ENCODE measurements around the gene PACSIN3. TPM values are rescaled to one million over a fixed set of nuclear protein-coding genes. Genes with fewer than 3 reads are reported as not detected.

Gene PACSIN3
- total and polyA plus RNA-seq, 8 donors, result 16.5 to 39.9 (median 29.6) TPM

GRCh38 chr11:47143322-47143721 lies 42.9 kb downstream of the PACSIN3 start:
- 54 to 70% methylated on average over 3 of the region's 3 CpGs for WGBS, 2 donors
- ATAC-seq, result peak in 3 of 4 donors; percentile 58 to 89 (median 76)

GRCh38 chr11:47139878-47140277 lies 46.4 kb downstream of the PACSIN3 start:
- no peak for FAIRE-seq
- H3K4me3 ChIP-seq, result no peak overlapping the region
- no peaks in the 10 kb centered on the region for H3K9me3 ChIP-seq
- no peak for TF ChIP-seq CTCF (IDR thresholded peaks at IDR 0.05)
- H3K27ac ChIP-seq, result no peak overlapping the region
- WGBS, 2 donors, result 37 to 41% methylated on average over 4 of the region's 4 CpGs
- H3K4me1 ChIP-seq, result peaks cover 0 to 3% (median 0%) of the 10 kb centered on the region in 3 donors
- no peak for DNase-seq
- H3K27me3 ChIP-seq, result no peaks in the 10 kb centered on the region
- H3K36me3 ChIP-seq, result no peaks in the 10 kb centered on the region
- intact Hi-C loops (cut with DNase I), result no loop called here
- peak in 3 of 4 donors; percentile 25 to 66 (median 32) for ATAC-seq

More at GRCh38 chr11:47143322-47143721, 42.9 kb downstream of the PACSIN3 start:
- TF ChIP-seq CTCF (IDR thresholded peaks at IDR 0.05), result no peak
- FAIRE-seq (no peak), DNase-seq (no peak)
- Histone ChIP-seq H3K27me3 (no peaks in the 10 kb centered on the region), H3K4me1 (peaks cover 0 to 3% (median under 1%) of the 10 kb centered on the region in 3 donors), H3K4me3 (no peak overlapping the region), H3K36me3 (no peaks in the 10 kb centered on the region), H3K27ac (no peak overlapping the region), H3K9me3 (no peaks in the 10 kb centered on the region)
- intact Hi-C loops (cut with DNase I), result no loop called here

GRCh38 chr11:47137476-47137875 lies 48.8 kb downstream of the PACSIN3 start:
- DNase-seq (no peak), FAIRE-seq (no peak), ATAC-seq (no peak)
- Histone ChIP-seq H3K27ac (no peak overlapping the region), H3K4me1 (peaks cover 10 to 13% (median 11%) of the 10 kb centered on the region in 3 donors), H3K27me3 (no peaks in the 10 kb centered on the region), H3K4me3 (no peak overlapping the region), H3K9me3 (no peaks in the 10 kb centered on the region), H3K36me3 (no peaks in the 10 kb centered on the region)
- WGBS, 2 donors, result 94 to 96% methylated on average over 2 of the region's 2 CpGs
- no peak for TF ChIP-seq CTCF (IDR thresholded peaks at IDR 0.05)
- intact Hi-C loops (cut with DNase I), result no loop called here

GRCh38 chr11:47136921-47137320 lies 49.3 kb downstream of the PACSIN3 start:
- no peak for DNase-seq
- Histone ChIP-seq H3K9me3 (no peaks in the 10 kb centered on the region), H3K27ac (no peak overlapping the region), H3K4me3 (no peak overlapping the region), H3K27me3 (no peaks in the 10 kb centered on the region), H3K4me1 (peaks cover 14 to 18% (median 15%) of the 10 kb centered on the region in 3 donors), H3K36me3 (no peaks in the 10 kb centered on the region)
- no peak for TF ChIP-seq CTCF (IDR thresholded peaks at IDR 0.05)
- intact Hi-C loops (cut with DNase I), result no loop called here
- no peak for ATAC-seq
- FAIRE-seq, result no peak
- WGBS, 2 donors, result 83 to 85% methylated on average over 3 of the region's 3 CpGs

- no peak for ATAC-seq
- Histone ChIP-seq H3K4me3 (no peak overlapping the region), H3K4me1 (peaks cover 19 to 24% (median 21%) of the 10 kb centered on the region in 3 donors), H3K27me3 (no peaks in the 10 kb centered on the region), H3K9me3 (no peaks in the 10 kb centered on the region), H3K27ac (no peak overlapping the region), H3K36me3 (no peaks in the 10 kb centered on the region)
- TF ChIP-seq CTCF (IDR thresholded peaks at IDR 0.05), result no peak
- FAIRE-seq, result no peak
- no peak for DNase-seq
- 87 to 88% methylated on average over 3 of the region's 3 CpGs for WGBS, 2 donors
- intact Hi-C loops (cut with DNase I), result no loop called here
Measured at GRCh38 chr11:47136327-47136726, 49.9 kb downstream of the PACSIN3 start.
